Measurements from ENCODE around the gene ITGB2.

Gene ITGB2

DNA sequence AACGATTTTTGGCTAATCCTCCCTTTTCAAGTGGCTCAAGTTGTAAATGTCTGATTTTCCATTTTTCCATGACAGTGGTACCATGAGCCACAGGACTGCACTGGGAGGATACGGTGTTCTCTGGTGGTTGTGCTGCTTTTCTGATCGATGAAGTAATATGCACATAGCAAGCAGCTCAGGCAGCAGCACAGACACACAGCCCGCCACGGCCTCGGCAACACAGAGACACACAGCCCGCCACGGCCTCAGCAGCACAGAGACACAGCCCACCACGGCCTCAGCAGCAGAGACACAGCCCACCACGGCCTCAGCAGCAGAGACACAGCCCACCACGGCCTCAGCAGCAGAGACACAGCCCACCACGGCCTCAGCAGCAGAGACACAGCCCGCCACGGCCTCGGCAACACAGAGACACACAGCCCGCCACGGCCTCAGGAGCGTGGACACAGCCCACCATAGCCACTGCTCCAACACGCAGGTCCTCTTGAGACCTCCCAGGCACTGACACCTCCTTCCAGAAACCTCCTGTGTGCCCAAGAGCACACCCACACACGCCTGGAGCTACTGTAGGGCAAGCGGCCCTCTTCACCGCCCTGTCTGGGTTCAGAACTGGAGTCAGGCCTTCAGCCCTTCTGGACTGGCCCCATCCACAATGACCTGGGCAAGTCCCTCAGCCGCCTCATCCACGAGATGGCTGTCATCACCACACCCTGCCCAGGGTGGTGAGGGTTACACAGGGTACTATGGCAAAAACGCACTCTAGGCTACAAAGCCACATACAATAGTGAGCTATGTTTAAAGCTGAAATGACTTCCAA lies 57.6 kb downstream of the ITGB2 start:
- no peak for DNase-seq

DNA sequence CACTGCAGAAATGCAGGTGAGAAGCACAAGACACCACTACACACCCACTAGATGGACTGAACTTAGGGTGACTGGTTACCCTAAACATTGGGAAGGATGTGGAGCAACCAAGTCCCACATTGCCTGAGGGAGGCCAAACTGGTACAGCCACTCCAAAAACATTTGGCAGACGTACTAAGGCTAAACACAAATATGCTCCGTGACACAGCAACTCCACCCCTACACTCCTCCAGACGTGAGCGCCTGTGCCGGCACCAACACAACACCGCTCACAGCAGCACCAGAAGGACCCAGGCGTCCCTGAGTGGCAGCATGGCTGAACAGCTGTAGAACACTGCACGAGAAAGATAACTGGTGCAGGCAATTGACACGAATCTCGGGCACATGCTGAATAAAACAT lies 61.9 kb downstream of the ITGB2 start:
- DNase-seq, result no peak

DNA sequence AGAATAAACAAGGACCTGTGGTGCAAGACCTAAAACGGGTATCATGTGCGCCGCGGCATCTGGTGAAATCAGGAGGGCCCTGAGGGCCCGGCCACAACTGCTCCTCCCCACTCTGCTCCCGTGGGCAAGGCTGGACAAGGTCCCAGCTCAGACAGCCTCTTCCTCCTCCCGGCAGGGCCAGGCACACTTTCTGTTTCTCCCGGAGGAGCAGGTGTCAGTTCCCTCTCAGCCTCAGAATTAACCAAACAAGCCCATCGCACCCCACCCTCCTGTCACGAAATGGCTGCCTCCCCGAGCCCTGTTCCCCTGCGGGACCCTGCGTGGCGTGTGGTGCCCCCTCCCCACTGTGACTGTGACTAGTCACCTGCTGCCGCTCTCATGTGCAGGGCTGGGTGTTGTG lies 62.4 kb downstream of the ITGB2 start:
- DNase-seq, result no peak

- no peak for DNase-seq
Observed at GRCh38 chr21:44857127-44857892, 63.4 kb downstream of the ITGB2 start.

DNA sequence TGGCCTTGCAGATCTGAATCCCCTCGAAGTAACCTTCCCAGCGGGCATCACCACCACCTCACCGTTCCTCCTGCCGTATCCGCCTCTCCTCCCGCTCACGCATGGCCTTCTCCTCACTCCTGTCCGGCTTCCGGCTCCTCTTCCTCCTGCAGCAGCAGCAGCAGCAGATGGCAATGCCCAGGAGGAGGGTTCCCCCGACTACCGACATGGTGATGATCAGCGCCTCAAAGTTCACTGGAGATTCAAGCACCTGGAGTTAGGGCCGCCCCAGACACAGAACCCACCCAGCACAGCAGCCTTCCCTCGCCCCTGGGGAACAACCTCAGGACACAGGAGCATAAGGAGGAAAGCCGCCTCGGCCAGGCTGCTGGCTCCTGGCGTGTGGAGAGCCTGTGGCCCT lies 64.6 kb downstream of the ITGB2 start:
- DNase-seq, result no peak

GRCh38 chr21:44855572-44855971 lies 65.1 kb downstream of the ITGB2 start:
- no peak for DNase-seq

- DNase-seq, result peak; percentile 79
Observed at GRCh38 chr21:44854664-44855446, 65.8 kb downstream of the ITGB2 start.

GRCh38 chr21:44854391-44854663 lies 66.4 kb downstream of the ITGB2 start:
- no peak for DNase-seq

DNA sequence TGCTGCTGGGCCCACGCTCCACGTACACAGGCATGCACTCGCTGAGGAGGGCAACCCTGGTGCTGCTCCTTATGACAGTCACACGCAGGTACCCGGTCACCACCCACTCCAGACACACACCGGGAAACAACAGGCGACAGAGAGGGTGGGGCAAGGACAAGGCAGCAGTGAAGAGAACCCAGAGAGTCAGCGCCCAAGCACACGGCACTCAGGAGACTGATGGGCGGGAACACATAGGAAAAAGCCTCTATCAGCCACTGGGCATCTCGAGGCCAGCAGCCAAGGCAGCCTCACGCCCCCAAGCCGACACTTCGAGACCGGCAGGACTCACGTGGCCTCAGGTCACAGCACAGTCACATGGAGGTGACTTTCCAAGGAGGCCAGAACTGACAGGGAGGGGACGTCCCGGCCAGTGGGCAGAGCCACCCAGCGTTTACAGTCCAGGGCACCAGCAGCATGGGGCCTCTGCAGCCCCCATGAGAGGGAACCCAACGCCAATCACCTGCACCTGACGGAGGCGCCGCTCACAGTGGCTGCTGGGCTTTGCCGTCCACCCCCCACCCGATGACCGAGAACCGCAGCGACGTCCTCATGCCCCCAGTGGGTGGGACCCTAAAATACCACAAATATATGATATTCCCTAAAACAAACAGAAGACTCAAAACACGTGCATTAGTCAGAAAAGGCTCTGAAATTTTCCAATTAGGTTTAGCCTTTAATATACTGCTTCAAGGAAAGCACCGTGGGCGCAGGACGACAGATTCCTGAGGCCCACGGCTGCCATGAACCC lies 66.9 kb downstream of the ITGB2 start:
- DNase-seq, result no peak

GRCh38 chr21:44850905-44851657 lies 69.6 kb downstream of the ITGB2 start:
- DNase-seq, result no peak

GRCh38 chr21:44850208-44850800 lies 70.4 kb downstream of the ITGB2 start:
- no peak for DNase-seq

GRCh38 chr21:44849616-44850130 lies 71.0 kb downstream of the ITGB2 start:
- peak; percentile 86 for DNase-seq

DNA sequence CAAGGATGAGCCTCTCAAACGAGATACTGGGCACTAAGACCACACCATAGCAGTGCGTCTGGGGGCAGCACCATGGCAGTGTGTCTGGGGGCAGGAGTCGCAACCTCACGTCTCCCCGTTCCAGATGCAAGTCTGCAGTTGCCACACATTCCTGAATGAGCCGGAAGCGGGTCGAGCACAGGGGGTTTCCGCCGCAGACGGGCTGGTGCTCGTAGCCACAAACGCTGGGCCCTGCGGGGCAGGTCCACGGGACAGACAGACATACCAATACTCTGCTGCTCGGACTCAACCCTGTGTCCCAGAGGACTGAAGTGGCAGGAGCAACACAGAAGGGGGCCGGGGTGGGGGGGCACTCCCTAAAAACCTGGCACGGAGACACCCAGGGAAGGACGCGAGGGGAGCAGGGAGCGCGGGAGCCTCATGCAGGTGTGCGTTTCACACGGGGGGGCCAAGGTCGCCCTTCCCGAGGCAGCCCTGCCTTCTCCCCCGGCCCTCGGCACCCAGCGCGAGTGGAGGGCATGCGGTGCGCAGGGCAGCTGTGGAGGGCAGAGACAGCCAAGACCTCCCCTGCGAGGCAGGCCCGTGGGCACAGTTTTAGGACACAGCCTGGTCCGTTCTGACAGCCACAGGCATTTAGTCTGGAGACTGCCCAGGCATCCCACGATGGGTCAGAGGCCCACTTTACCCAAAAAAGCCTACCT lies 71.7 kb downstream of the ITGB2 start:
- no peak for DNase-seq

- DNase-seq, result no peak
Observed at GRCh38 chr21:44847261-44848056, 73.2 kb downstream of the ITGB2 start.

GRCh38 chr21:44846485-44847260 lies 74.0 kb downstream of the ITGB2 start:
- DNase-seq, result peak; percentile 85

DNA sequence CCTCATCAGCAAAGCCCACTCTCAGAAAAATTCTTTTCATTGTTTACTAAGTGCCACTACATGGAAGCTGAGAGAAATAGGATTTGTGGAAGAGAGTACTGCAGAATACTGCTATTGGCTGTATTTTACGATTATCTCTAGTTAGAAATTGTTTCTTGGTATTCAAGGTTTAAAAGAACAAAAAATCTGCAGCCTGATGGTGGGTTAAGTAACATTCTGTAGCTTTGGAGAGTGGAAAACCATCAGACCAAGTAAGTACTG lies 74.5 kb downstream of the ITGB2 start:
- DNase-seq, result no peak

- DNase-seq, result peak; percentile 77
Observed at GRCh38 chr21:44845418-44846223, 75.1 kb downstream of the ITGB2 start.

DNA sequence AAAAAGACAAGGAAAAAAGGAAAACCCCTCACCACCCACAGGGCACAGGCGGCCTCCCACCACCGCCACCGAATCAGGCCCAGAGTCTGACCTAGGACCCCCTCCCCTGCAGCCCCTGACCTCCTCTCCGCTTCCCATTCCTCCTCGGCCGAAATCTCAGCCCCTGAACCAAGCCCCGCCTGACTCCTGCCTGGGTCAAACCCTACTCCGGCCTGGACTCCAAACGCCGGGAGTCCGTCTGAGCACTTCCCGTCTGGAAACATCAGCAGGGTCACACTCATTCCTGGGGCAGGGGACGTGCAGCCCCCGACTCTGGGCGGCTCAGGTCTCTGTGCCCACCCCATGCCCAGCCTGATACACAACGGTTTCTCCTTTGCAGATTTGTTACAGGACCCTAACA lies 76.4 kb downstream of the ITGB2 start:
- no peak for DNase-seq

Measured in MV-4-11 (cell line).